Pancreas (tissue), 10 donors: ENCODE data around the gene DHRS9. TPM values are rescaled to one million over a fixed set of nuclear protein-coding genes. Genes with fewer than 3 reads are reported as not detected.

Experiments
- ATAC-seq, 4 donors: fragments of 200-7000 bp; cut with Tn5 transposase; one replicate each; pipeline versions ENCODE4 v1.8.0 to v1.9.1; 2020; ENCODE audit warnings: mild to moderate bottlenecking in 4 of 4, moderate library complexity in 4 of 4
- DNase-seq, 6 donors: peaks; one replicate each; pipeline ENCODE4 v3.0.0-alpha.2; 2020
- FAIRE-seq: peaks from 2 replicates; lab custom pipeline; 2012; peaks lifted over from hg19 to GRCh38; lab: Jason Lieb, UNC
- H3K27ac ChIP-seq, 4 donors: fragments of 200-600 bp; sonication (generic); 1 replicate in 3 of 4; 2 replicates in 1 of 4; pipeline versions ENCODE4 v1.5.0 to v1.8.0; 2020
- H3K27me3 ChIP-seq, 4 donors: fragments of 200-600 bp; one replicate each; pipeline ENCODE4 v1.8.0; 2021
- H3K36me3 ChIP-seq, 3 donors: fragments of 200-600 bp; sonication (generic) in 1 of 3; one replicate each; pipeline versions ENCODE4 v1.5.0 to v1.8.0; 2020 to 2021
- H3K4me1 ChIP-seq, 3 donors: fragments of 200-600 bp; one replicate each; pipeline ENCODE4 v1.8.0; 2021
- H3K4me3 ChIP-seq, 4 donors: fragments of 200-600 bp; sonication (generic) in 2 of 4; one replicate each; pipeline versions ENCODE4 v1.5.0 to v1.8.0; 2020 to 2021
- H3K9me3 ChIP-seq, 4 donors: fragments of 200-600 bp; one replicate each; pipeline ENCODE4 v1.8.0; 2021
- CTCF ChIP-seq, 4 donors: fragments of 200-600 bp; sonication (generic) in 3 of 4; IDR thresholded peaks; one replicate each; pipeline versions ENCODE4 v1.5.0 to v1.8.0; 2021; ENCODE audit warnings: antibody characterized with exemption in 4 of 4
- WGBS, 2 donors: extraction: QIAGEN DNeasy Blood & Tissue Kit; methylation state at CpG; one replicate each; pipeline ENCODE4 v1.1.7; 2013; 5-methylcytosine and 5-hydroxymethylcytosine counted together
- intact Hi-C, 3 donors: fragments of 100-400 bp; cut with DNase I; formaldehyde crosslinking; loops; one replicate each; pipeline versions ENCODE4 v1.11.1 to v1.14.2; 2022
- polyA plus RNA-seq, 2 donors: library from polyadenylated mRNA; stranded (reverse); fragments of 200-250 nt; gene quantifications; one replicate each; pipeline ENCODE4 v1.2.3, GENCODE V29; 2013
- total RNA-seq, 6 donors: library from RNA; stranded (reverse); fragmentation: NEBNext Ultra II Directional in 4 of 6; extraction: Animal tissue kit (Norgen Biotek cat#: 25700) in 4 of 6; gene quantifications; one replicate each; pipeline versions ENCODE4 v1.2.1 to v1.2.4, GENCODE V29; 2021 to 2023
- donor health status: healthy with polysubstance abuse.
- donor health status: DM: no; HTN: no; CAD: no; lungs with moderate emphysema.
- donor health status: DM: no; HTN: no; CAD: no.
- donor health status: control.
- donor health status: control.
- donor health status: Bipolar disorder and iron deficiency.
- donor health status: DM: yes; HTN: yes; CAD: no.
- donor health status: DM: no; HTN: no; CAD: no.
- donor health status: DM: no; HTN: no; CAD: no.
- donor health status: DM: yes; HTN: yes; CAD: no.

DHRS9 gene
- total and polyA plus RNA-seq, 8 donors, result 0.12 to 3.4 (median 0.40) TPM; not detected in 1

GRCh38 chr2:169141713-169142352, 72.5 kb downstream of the DHRS9 start:
- no peaks in the 10 kb centered on the region for H3K27me3 ChIP-seq
- H3K9me3 ChIP-seq, result no peaks in the 10 kb centered on the region
- peak; percentile 40 to 83 (median 68) for TF ChIP-seq CTCF (IDR thresholded peaks at IDR 0.05)
- no peaks in the 10 kb centered on the region for H3K36me3 ChIP-seq
- intact Hi-C loops, result loop anchor here in 1 of 3 donors (10.0 kb wide), 1 partner anchor 177 kb away; no protein-coding TSS in a partner anchor
- H3K4me1 ChIP-seq, result no peaks in the 10 kb centered on the region
- WGBS, 2 donors, result 25 to 37% methylated on average over 10 of the region's 10 CpGs
- FAIRE-seq, result no peak
- ATAC-seq, result peak; percentile 63 to 85 (median 82)
- H3K27ac ChIP-seq, result no peak overlapping the region
- peak in 4 of 6 donors; percentile 32 to 67 (median 42) for DNase-seq
- no peak overlapping the region for H3K4me3 ChIP-seq

GRCh38 chr2:169143998-169144397, 74.6 kb downstream of the DHRS9 start:
- Histone ChIP-seq H3K9me3 (no peaks in the 10 kb centered on the region), H3K4me3 (no peak overlapping the region), H3K27ac (no peak overlapping the region), H3K36me3 (no peaks in the 10 kb centered on the region), H3K27me3 (no peaks in the 10 kb centered on the region), H3K4me1 (no peaks in the 10 kb centered on the region)
- TF ChIP-seq CTCF (IDR thresholded peaks at IDR 0.05), result no peak
- no peak for ATAC-seq
- DNase-seq, result no peak
- intact Hi-C loops, result loop anchor here in 1 of 3 donors (10.0 kb wide), 1 partner anchor 179 kb away; no protein-coding TSS in a partner anchor
- FAIRE-seq, result no peak
- WGBS, 2 donors, result 67 to 81% methylated on average over 3 of the region's 3 CpGs

Other genes with a start within 250 kb of the DHRS9 start
- 1 to 10 TPM in 3 of 6 donors, under 1 TPM in 3; 0.14 to 2.5 (median 0.67) TPM for gene SPC25, start 179.1 kb upstream of the DHRS9 start, total RNA-seq
- gene SPC25, start 179.1 kb upstream of the DHRS9 start, polyA plus RNA-seq, result 1 to 10 TPM in 1 of 2 donors, under 1 TPM in 1; 0.61 to 4.2 TPM
- gene G6PC2, start 168.3 kb upstream of the DHRS9 start, total RNA-seq, result 10 to 100 TPM in 3 of 6 donors, 1 to 10 TPM in 3; 2.2 to 33.7 (median 11.1) TPM
- 100 to 1,000 TPM in 1 of 2 donors, 10 to 100 TPM in 1; 25.0 to 262 TPM for gene G6PC2, start 168.3 kb upstream of the DHRS9 start, polyA plus RNA-seq
- under 1 TPM in 4 of 6 donors, not detected in 2; 0.03 to 0.12 (median 0.08) TPM for gene ABCB11, start 38.2 kb upstream of the DHRS9 start, total RNA-seq
- under 1 TPM; 0.02 to 0.04 TPM for gene ABCB11, start 38.2 kb upstream of the DHRS9 start, polyA plus RNA-seq